ENCODE results near the gene SRSF4. TPM values are rescaled to one million over a fixed set of nuclear protein-coding genes. Genes with fewer than 3 reads are reported as not detected.

The SRSF4 gene
- total and polyA plus RNA-seq, 10 of the 15 experiments (the other 5 are each of a cell fraction or from before 2014, with no cell fraction given): 17.2 to 107 (median 78.6) TPM

- TF ChIP-seq SUZ12 (IDR thresholded peaks at IDR 0.05; ENCODE audit: unreplicated experiment) (no peak), RELA (IDR thresholded peaks at IDR 0.05; ENCODE audit: borderline replicate concordance, partially characterized antibody) (no peak), SPI1 (IDR thresholded peaks at IDR 0.05; ENCODE audit: borderline replicate concordance, insufficient read depth, low read depth, low read length) (no peak), ASH2L (IDR thresholded peaks at IDR 0.05; ENCODE audit: borderline replicate concordance, low read depth) (no peak)
These were observed 43.7 kb upstream of the SRSF4 start (continued) for GRCh38 chr1:29225361-29225760.

GRCh38 chr1:29224356-29224837 lies 42.7 kb upstream of the SRSF4 start:
- Histone ChIP-seq H3K36me3 (ENCODE audit: control insufficient read depth in 2 of 2, insufficient read depth in 2 of 2, low read length in 1 of 2) (no peaks in the 10 kb centered on the region), H3K27me3 (replicated peaks in 1 of 2; ENCODE audit: control insufficient read depth in 2 of 2, insufficient read depth in 2 of 2, low read length in 1 of 2) (no peaks in the 10 kb centered on the region), H3K27ac (ENCODE audit: control insufficient read depth, insufficient read depth) (no peak overlapping the region), H3K4me3 (no peak overlapping the region), H2AFZ (ENCODE audit: control insufficient read depth, low read depth, low read length) (no peak overlapping the region), H3K4me2 (ENCODE audit: control insufficient read depth, insufficient read depth) (no peak overlapping the region), H3K79me2 (ENCODE audit: control insufficient read depth, insufficient read depth, low read length) (no peaks in the 10 kb centered on the region), H4K20me1 (ENCODE audit: control insufficient read depth, insufficient read depth) (no peaks in the 10 kb centered on the region), H3K9ac (ENCODE audit: control insufficient read depth, insufficient read depth, low read length) (no peak overlapping the region), H3K4me1 (ENCODE audit: control insufficient read depth, insufficient read depth, low read length) (no peaks in the 10 kb centered on the region), H3K9me3 (replicated peaks; ENCODE audit: control insufficient read depth, insufficient read depth, low read length) (no peaks in the 10 kb centered on the region)
- ATAC-seq (no peak), DNase-seq (ENCODE audit: low read depth, low spot score) (no peak), FAIRE-seq (no peak)
- SMC1A ChIA-PET (ENCODE audit: uncharacterized antibody, unreplicated experiment): no interaction called here
- POLR2A ChIA-PET: no interaction called here
- CTCF ChIA-PET: no interaction called here
- TF ChIP-seq ZSCAN29 (IDR thresholded peaks at IDR 0.05) (no peak), SKIL (IDR thresholded peaks at IDR 0.05; ENCODE audit: low read depth, poor library complexity, severe bottlenecking) (no peak), E2F8 (IDR thresholded peaks at IDR 0.05; ENCODE audit: low read depth, partially characterized antibody) (no peak), NBN (IDR thresholded peaks at IDR 0.05) (no peak), ZBTB4 (CRISPR knock-in tag; IDR thresholded peaks at IDR 0.05) (no peak)
- TF ChIP-seq, protein P1, sequence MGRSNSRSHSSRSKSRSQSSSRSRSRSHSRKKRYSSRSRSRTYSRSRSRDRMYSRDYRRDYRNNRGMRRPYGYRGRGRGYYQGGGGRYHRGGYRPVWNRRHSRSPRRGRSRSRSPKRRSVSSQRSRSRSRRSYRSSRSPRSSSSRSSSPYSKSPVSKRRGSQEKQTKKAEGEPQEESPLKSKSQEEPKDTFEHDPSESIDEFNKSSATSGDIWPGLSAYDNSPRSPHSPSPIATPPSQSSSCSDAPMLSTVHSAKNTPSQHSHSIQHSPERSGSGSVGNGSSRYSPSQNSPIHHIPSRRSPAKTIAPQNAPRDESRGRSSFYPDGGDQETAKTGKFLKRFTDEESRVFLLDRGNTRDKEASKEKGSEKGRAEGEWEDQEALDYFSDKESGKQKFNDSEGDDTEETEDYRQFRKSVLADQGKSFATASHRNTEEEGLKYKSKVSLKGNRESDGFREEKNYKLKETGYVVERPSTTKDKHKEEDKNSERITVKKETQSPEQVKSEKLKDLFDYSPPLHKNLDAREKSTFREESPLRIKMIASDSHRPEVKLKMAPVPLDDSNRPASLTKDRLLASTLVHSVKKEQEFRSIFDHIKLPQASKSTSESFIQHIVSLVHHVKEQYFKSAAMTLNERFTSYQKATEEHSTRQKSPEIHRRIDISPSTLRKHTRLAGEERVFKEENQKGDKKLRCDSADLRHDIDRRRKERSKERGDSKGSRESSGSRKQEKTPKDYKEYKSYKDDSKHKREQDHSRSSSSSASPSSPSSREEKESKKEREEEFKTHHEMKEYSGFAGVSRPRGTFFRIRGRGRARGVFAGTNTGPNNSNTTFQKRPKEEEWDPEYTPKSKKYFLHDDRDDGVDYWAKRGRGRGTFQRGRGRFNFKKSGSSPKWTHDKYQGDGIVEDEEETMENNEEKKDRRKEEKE (IDR thresholded peaks at IDR 0.05): no peak
- WGBS (ENCODE audit: insufficient coverage, insufficient replicate concordance, low lambda C conversion rate, missing lambda C conversion rate): 97% methylated on average over 5 of the region's 5 CpGs
- RAD21 ChIA-PET (ENCODE audit: unreplicated experiment): no interaction called here
- in situ Hi-C loops (cut with MboI): no loop called here
- intact Hi-C loops (cut with micrococcal nuclease; ENCODE audit: unreplicated experiment): no loop called here
- no TSS peak for BruUV-seq (replicated peaks)

Measured in GM12878 (cell line).